ENCODE results near the gene PYCR2.
"Not testable (repeated sequence)": the region's sequence is repeated elsewhere in the genome, so short reads cannot be mapped to it uniquely, and the experiment has no call there.

Gene PYCR2

GRCh38 chr1:225923692-225924555 is at the start of gene PYCR2:
PYCR2 (minus strand) TSS chr1:225924250; CDS start chr1:225924110, 140 bp downstream.
- DNase-seq: peak; percentile 90 to 92

- DNase-seq: no peak
These were observed 49.1 kb upstream of the PYCR2 start for GRCh38 chr1:225973158-225973557.

GRCh38 chr1:225972344-225973152 is 48.5 kb upstream of the PYCR2 start:
- DNase-seq: no peak

- DNase-seq: not testable (repeated sequence)
These were observed 46.6 kb upstream of the PYCR2 start for GRCh38 chr1:225970592-225971157.

DNA sequence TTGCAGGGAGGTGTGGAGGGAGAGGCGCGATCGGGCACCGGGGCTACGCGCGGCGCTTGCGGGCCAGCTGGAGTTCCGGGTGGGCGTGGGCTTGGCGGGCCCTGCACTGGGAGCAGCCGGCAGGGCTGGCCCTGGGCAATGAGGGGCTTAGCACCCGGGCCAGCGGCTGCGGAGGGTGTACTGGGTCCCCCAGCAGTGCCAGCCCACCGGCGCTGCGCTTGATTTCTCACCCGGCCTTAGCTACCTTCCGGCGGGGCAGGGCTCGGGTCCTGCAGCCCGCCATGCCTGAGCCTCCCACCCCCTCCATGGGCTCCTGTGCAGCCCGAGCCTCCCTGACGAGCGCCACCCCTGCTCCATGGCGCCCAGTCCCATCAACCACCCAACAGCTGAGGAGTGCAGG is 45.7 kb upstream of the PYCR2 start:
- not testable (repeated sequence) for DNase-seq

DNA sequence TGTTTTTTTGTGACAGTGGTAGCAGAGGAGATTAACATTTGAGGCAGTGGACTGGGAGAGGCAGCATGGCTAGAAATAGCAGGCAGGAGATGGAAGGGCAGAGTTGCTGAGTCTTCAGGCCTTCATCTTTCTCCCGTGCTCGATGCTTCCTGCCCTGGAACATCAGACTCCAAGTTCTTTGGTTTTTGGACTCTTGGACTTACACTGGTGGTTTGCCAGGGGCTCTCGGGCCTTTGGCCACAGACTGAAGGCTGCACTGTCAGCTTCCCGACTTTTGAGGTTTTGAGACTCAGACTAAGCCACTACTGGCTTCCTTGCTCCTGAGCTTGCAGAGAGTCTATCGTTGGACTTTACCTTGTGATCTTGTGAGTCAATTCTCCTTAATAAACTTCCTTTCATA is 41.2 kb upstream of the PYCR2 start:
- DNase-seq: no peak

DNA sequence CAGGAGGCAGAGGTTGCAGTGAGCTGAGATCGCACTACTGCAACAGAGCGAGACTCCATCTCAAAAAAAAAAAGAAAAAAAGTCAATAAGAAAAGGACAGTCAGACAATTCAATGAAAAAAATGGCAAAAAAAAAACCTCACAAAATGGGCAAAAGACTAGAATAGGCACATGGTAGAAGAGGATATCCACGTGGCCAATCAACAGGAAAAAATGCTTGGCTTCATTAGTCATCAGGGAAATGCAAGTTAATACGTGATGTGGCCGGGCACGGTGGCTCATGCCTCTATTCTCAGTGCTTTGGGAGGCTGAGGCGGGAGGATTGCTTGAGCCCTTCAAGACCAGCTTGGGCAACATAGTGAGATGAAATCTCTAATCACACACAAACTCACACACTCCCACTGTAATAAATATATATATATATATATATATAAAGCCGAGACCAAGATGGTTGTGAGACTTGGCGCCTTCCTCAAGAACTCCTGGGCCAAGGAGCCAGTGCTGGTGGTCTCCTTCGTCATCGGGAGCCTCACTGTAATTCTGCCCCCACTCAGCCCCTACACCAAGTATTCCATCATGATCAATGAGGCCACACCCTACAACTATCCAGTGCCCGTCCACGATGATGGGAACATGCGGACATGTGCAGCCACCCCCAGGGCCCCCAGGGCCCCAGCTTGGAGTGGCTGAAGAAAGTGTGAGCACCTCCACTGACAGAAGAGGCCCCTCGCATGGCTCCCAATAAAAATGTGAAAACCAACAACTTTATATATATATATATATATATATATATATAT is 39.9 kb upstream of the PYCR2 start:
- no peak for DNase-seq

GRCh38 chr1:225962440-225962975 is 38.5 kb upstream of the PYCR2 start:
- peak; percentile 40 to 45 for DNase-seq

DNA sequence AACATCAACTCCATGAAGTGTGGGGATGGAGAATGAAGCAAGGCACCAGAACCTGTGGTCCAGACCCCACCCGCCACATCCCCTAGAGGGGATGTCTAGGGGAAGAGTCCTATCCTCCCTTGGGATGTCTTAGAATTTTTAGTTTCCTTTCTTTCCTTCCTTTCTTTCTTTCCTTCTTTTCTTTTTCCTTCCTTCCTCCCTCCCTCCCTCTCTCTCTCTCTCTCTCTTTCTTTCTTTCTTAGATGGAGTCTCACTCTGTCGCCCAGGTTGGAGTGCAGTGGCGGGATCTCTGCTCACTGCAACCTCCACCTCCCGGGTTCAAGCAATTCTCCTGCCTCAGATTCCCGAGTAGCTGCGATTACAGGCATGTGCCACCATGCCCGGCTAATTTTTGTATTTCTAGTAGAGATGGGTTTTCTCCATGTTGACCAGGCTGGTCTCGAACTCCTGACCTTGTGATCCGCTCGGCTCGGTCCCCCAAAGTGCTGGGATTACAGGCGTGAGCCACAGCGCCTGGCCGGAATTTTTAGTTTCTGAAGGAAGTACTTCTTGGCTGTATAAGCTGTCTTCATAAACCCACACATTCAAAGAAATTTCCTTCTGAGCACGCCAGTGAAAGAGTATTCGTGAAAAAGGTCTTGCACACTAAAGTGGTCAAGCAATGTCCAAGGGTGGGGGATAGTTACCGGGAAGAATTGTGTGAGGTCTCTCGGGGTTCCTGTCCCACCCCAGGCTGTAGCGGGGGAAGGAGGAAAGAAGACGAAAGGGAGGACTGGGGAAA is 37.8 kb upstream of the PYCR2 start:
- no peak for DNase-seq

DNA sequence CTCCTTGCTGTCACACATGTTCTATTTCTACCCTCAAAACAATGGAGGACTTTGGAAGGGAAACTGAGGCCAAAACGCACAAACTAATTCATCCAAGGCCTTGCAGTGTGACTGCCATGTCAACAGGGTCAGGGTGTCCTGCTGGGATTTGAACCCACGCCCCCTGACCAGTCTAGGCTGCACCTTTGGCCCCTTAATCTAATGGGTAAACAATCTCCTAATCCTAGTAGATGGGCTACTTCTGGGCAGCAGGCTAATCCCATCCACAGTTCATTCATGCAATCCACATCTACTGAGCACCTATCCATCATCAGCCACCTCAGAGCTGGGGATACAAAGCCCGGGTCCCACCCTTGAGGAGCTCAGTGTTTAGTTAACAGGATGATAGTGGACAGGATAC is 34.0 kb upstream of the PYCR2 start:
- no peak for DNase-seq

- DNase-seq: no peak
These were observed 30.7 kb upstream of the PYCR2 start for GRCh38 chr1:225954753-225955152.

DNA sequence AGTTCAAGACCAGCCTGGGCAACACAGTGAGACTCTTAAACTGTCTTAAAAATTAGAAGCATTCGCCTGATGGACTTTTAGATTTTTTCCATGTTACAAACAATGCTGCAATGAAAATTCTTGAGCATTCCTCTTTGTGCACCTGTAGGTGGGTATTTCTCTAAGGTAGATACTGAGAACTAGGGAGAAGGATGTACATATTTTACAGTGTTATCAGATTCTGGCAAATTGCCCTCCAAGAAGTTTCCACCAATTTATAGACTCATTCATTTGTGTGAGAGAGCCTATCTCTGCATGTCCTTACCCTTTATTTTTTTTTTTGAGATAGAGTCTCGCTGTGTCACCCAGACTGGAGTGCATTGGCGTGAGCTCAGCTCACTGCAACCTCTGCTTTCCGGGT is 29.3 kb upstream of the PYCR2 start:
- no peak for DNase-seq

GRCh38 chr1:225950905-225951497 is 27.0 kb upstream of the PYCR2 start:
- DNase-seq: no peak

DNA sequence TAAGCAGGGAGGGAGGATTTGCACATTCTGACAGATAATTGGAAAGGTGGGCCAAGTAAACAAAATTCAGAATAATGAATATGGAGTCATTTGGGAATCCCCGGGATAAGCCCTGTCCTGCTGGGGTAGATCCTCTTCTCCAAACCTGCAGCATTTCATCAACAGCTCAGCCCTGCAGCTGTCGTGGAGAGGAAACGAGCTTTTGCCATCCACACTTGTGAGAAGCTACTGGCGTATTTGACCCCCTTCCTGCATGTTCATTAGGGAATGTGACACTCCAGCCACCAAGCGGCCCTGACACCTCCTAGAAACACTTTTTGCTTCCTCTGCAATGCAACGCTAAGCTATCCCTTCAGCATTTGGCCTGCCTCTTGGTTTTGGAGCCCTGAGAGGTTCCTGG is 25.0 kb upstream of the PYCR2 start:
- DNase-seq: no peak

DNA sequence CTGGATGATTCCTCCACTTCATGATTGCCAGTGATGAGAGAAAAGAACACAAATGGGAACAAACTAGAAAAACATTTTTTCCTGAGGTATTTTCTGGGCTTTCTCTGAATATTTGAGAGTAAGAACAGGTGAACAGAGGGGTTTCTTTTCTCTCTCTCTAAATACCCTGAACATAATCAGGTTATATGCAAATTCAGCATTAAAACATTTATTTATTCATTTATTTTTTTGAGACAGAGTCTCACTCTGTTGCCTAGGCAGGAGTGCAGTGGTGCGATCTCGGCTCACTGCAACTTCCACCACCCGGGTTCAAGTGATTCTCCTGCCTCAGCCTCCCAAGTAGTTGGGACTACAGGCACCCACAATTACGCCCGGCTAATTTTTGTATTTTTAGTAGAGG is 22.8 kb upstream of the PYCR2 start:
- no peak for DNase-seq

DNA sequence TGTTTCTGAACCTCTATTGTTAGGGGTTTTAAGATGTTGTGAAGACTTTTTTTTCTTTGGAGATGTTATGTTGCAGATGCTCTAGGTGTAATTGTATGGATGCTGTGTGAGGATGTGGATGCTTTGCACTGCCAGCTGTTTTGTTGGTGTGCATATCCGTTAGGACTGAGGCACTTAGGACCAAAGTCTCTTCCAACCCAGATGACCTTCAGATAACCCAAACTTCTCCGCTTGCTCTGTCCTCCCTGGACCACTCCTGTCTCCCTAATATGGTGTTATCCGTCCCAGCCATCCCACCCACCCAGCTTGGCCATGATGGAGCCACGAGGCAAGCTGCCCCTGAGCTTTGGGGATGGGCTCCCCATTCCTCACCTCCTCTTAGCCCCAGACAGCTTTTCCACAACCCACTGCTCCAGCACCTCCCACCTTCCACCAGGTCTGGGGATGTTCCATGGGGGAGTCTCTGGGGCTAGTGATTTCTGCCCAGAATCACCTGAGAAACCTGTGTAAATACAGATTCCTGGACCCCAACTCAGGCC is 22.1 kb upstream of the PYCR2 start:
- DNase-seq: no peak

GRCh38 chr1:225945564-225945963 is 21.5 kb upstream of the PYCR2 start:
- DNase-seq: no peak

DNA sequence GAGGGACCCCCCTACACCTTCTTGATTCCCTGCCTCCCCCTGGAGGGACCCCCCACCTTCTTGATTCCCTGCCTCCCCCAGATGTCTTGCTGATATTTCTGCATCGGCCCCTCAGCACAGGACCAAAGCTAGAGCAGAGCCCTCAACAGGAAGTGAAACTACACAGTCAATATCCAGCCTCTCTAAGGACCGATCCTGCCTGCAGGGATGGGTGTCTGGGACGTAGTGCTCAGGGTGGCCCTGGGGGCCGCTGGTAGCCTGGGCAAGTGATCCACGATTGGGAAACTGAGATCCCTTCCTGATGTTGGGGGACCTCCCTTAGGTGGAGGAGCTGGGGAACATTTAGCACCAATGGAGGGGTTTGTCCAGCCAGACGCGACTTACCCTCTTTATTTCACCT is 20.9 kb upstream of the PYCR2 start:
- no peak for DNase-seq

- DNase-seq: no peak
These were observed 20.3 kb upstream of the PYCR2 start for GRCh38 chr1:225944387-225944786.

DNA sequence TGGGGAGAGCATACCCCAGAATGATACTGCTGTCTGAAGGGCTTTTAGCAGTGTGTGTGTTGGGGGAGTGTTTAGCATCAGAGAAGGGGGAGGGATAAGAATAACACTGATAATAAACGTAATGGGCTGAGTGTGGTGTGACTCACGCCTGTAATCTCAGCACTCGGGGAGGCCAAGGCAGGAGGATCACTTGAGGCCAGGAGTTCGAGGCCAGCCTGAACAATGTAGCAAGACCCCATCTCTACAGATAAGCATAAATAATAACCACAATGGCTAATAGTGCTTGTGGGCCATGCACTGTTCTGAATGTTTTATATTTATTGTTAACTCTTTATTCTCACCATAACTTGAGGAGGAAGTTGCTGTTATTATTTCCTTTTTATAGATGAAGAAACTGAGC is 19.5 kb upstream of the PYCR2 start:
- DNase-seq: no peak

GRCh38 chr1:225942574-225942973 is 18.5 kb upstream of the PYCR2 start:
- DNase-seq: no peak

Measured in activated CD4-positive, alpha-beta T cell treated with anti-CD3 and anti-CD28 coated beads for 4 hours (primary cell).